B cell (primary cell): Measurements from ENCODE around the gene EPRS1. TPM values are rescaled to one million over a fixed set of nuclear protein-coding genes. Genes with fewer than 3 reads are reported as not detected.

Experiments
- ATAC-seq: fragments of 200-7000 bp; cut with Tn5 transposase; one replicate; pipeline ENCODE4 v1.10.0; 2021; ENCODE audit warnings: low read depth, mild to moderate bottlenecking, moderate number of reproducible peaks, moderate library complexity
- CTCF ChIA-PET: fragments of 350-600 bp; sonication (Branson Sonifier 250); formaldehyde crosslinking; loops from one replicate; lab custom pipeline; 2021; ENCODE audit warnings: antibody characterized with exemption, inconsistent platforms; lab: Charles Lee
- POLR2A ChIA-PET: fragments of 350-600 bp; sonication (Branson Sonifier 250); formaldehyde crosslinking; loops from one replicate; lab custom pipeline; 2021; ENCODE audit warnings: antibody characterized with exemption; lab: Charles Lee
- DNase-seq: peaks from one replicate; pipeline ENCODE4 v3.0.0; 2013
- H2AFZ ChIP-seq: 2 replicates; pipeline ENCODE4 v1.6.1; 2012; ENCODE audit warnings: mild to moderate bottlenecking, low read depth, low read length; ENCODE audit not compliant: insufficient read depth, poor library complexity, severe bottlenecking
- H3K27ac ChIP-seq, 2 donors: 1 replicate in 1 of 2; 2 replicates in 1 of 2; pipeline ENCODE4 v1.5.1; 2012 to 2013; ENCODE audit warnings: low read length in 2 of 2, mild to moderate bottlenecking in 2 of 2, moderate library complexity in 1 of 2
- H3K27me3 ChIP-seq, 4 experiments: fragments of 200-600 bp in 1 of 4; sonication (generic) in 1 of 4; replicated peaks in 1 of 4; 1 replicate in 2 of 4; 2 replicates in 2 of 4; pipeline versions ENCODE4 v1.6.1 to v1.7.0; 2013 to 2016; ENCODE audit warnings: low read length in 3 of 4, mild to moderate bottlenecking in 2 of 4, mixed read lengths in 1 of 4, moderate library complexity in 1 of 4; ENCODE audit not compliant: insufficient read depth in 4 of 4, control insufficient read depth in 3 of 4; ENCODE audit errors: control extremely low read depth in 1 of 4
- H3K36me3 ChIP-seq, 2 experiments: replicated peaks in 1 of 2; 1 replicate in 1 of 2; 2 replicates in 1 of 2; pipeline versions ENCODE4 v1.6.1 to v1.7.1; 2013; ENCODE audit warnings: low read length in 1 of 2; ENCODE audit not compliant: insufficient read depth in 2 of 2, control insufficient read depth in 1 of 2; ENCODE audit errors: control extremely low read depth in 1 of 2, extremely low read depth in 1 of 2
- H3K4me1 ChIP-seq, 2 donors: fragments of 200-600 bp in 1 of 2; sonication (generic) in 1 of 2; 1 replicate in 1 of 2; 2 replicates in 1 of 2; pipeline versions ENCODE4 v1.5.1 to v1.6.1; 2013 to 2017; ENCODE audit warnings: low read length in 2 of 2; ENCODE audit not compliant: control insufficient read depth in 2 of 2, insufficient read depth in 2 of 2
- H3K4me2 ChIP-seq: replicated peaks from 2 replicates; pipeline ENCODE3; 2012; ENCODE audit warnings: mild to moderate bottlenecking, low read depth, low read length; ENCODE audit not compliant: poor library complexity, severe bottlenecking
- H3K4me3 ChIP-seq, 5 experiments: fragments of 200-600 bp in 1 of 5; sonication (generic) in 1 of 5; 1 replicate in 3 of 5; 2 replicates in 2 of 5; pipeline versions ENCODE4 v1.5.1 to v1.7.0; 2011 to 2016; ENCODE audit warnings: low read length in 4 of 5, mild to moderate bottlenecking in 4 of 5, low read depth in 2 of 5, control low read depth in 1 of 5, moderate library complexity in 1 of 5; ENCODE audit not compliant: insufficient read depth in 1 of 5; ENCODE audit errors: control extremely low read depth in 1 of 5, extremely low read depth in 1 of 5
- H3K79me2 ChIP-seq: fragments of 200-600 bp; sonication (generic); one replicate; pipeline ENCODE4 v1.6.0; 2016; ENCODE audit warnings: low read length; ENCODE audit not compliant: control insufficient read depth, insufficient read depth
- H3K9ac ChIP-seq: fragments of 200-600 bp; sonication (generic); 2 replicates; pipeline ENCODE4 v1.6.1; 2017; ENCODE audit warnings: mild to moderate bottlenecking, low read length, moderate library complexity
- H3K9me3 ChIP-seq, 3 donors: one replicate each; pipeline versions ENCODE4 v1.6.1 to v1.7.1; 2013; ENCODE audit warnings: low read length in 2 of 3; ENCODE audit not compliant: control insufficient read depth in 2 of 3, insufficient read depth in 1 of 3; ENCODE audit errors: control extremely low read depth in 1 of 3
- H4K20me1 ChIP-seq: 2 replicates; pipeline ENCODE4 v1.6.0; 2012; ENCODE audit warnings: mild to moderate bottlenecking, low read length; ENCODE audit not compliant: insufficient read depth, control insufficient read depth, poor library complexity, severe bottlenecking
- H3K27ac Mint-ChIP-seq: one replicate; pipeline ENCODE4 v1.8.0; 2021; ENCODE audit warnings: mixed read lengths
- H3K27me3 Mint-ChIP-seq: one replicate; pipeline ENCODE4 v1.8.0; 2021; ENCODE audit warnings: mixed read lengths
- H3K4me1 Mint-ChIP-seq: one replicate; pipeline ENCODE4 v1.8.0; 2021; ENCODE audit warnings: mixed read lengths
- H3K4me3 Mint-ChIP-seq: one replicate; pipeline ENCODE4 v1.8.0; 2021; ENCODE audit warnings: mixed read lengths
- H3K9me3 Mint-ChIP-seq: one replicate; pipeline ENCODE4 v1.8.0; 2022; ENCODE audit warnings: mixed read lengths; ENCODE audit not compliant: insufficient read depth
- EZH2 ChIP-seq: IDR thresholded peaks from 2 replicates; pipeline ENCODE4 v1.6.1; 2012; ENCODE audit warnings: borderline replicate concordance, low read depth, mild to moderate bottlenecking, moderate library complexity, low read length; ENCODE audit not compliant: insufficient read depth, poor library complexity, severe bottlenecking
- WGBS: methylation state at CpG from one replicate; pipeline ENCODE4 v1.1.5; 2013; ENCODE audit warnings: missing lambda C conversion rate; ENCODE audit not compliant: insufficient coverage; 5-methylcytosine and 5-hydroxymethylcytosine counted together
- intact Hi-C: fragments of 100-400 bp; cut with micrococcal nuclease; formaldehyde crosslinking; loops from one replicate; pipeline ENCODE4 v1.10.0; 2022
- polyA plus RNA-seq: library from polyadenylated mRNA; depleted of rRNA; stranded (reverse); fragments of >200 nt; gene quantifications from 2 replicates; pipeline ENCODE4 v1.2.3, GENCODE V29; 2012
- total RNA-seq, 2 donors: library from RNA; stranded (reverse); fragments of 120-200 nt in 1 of 2; gene quantifications; 1 replicate in 1 of 2; 2 replicates in 1 of 2; pipeline versions ENCODE4 v1.2.3 to v1.2.4, GENCODE V29; 2013 to 2022
- TF ChIP-seq, protein P1 (sequence below): fragments of 200-600 bp; IDR thresholded peaks from one replicate; pipeline ENCODE4 v1.8.0; 2022; ENCODE audit warnings: antibody characterized with exemption, mild to moderate bottlenecking

The EPRS1 gene
- total and polyA plus RNA-seq, 2 donors (not counting 1 experiment from before 2014, with no cell fraction given), result 17.3 to 61.7 TPM

- TF ChIP-seq, protein P1, sequence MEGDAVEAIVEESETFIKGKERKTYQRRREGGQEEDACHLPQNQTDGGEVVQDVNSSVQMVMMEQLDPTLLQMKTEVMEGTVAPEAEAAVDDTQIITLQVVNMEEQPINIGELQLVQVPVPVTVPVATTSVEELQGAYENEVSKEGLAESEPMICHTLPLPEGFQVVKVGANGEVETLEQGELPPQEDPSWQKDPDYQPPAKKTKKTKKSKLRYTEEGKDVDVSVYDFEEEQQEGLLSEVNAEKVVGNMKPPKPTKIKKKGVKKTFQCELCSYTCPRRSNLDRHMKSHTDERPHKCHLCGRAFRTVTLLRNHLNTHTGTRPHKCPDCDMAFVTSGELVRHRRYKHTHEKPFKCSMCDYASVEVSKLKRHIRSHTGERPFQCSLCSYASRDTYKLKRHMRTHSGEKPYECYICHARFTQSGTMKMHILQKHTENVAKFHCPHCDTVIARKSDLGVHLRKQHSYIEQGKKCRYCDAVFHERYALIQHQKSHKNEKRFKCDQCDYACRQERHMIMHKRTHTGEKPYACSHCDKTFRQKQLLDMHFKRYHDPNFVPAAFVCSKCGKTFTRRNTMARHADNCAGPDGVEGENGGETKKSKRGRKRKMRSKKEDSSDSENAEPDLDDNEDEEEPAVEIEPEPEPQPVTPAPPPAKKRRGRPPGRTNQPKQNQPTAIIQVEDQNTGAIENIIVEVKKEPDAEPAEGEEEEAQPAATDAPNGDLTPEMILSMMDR, result no peak
- TF ChIP-seq EZH2, result no peak
Measured at GRCh38 chr1:220045356-220046051, 801 bp downstream of the EPRS1 start.

More at GRCh38 chr1:220045356-220046051, 801 bp downstream of the EPRS1 start:
- 63% methylated on average over 5 of the region's 17 CpGs for WGBS
- Histone ChIP-seq H3K27me3 (no peaks in the 10 kb centered on the region), H3K9me3 (no peaks in the 10 kb centered on the region), H2AFZ (peak overlapping the region; percentile 95), H3K79me2 (peaks cover 53% of the 10 kb centered on the region), H3K4me3 (peak overlapping the region; percentile 71 to 97 (median 94)), H4K20me1 (no peaks in the 10 kb centered on the region), H3K9ac (peak overlapping the region; percentile 92), H3K36me3 (peaks cover 0 to 3% of the 10 kb centered on the region in 2 experiments), H3K4me1 (peaks cover 9 to 16% of the 10 kb centered on the region in 2 donors), H3K4me2 (peak overlapping the region; percentile 79), H3K27ac (peak overlapping the region; percentile 64 to 83)
- DNase-seq (peak; percentile 20), ATAC-seq (no peak)
- peaks cover 27% of the 10 kb centered on the region for H3K4me1 Mint-ChIP-seq
- no peaks in the 10 kb centered on the region for H3K9me3 Mint-ChIP-seq
- intact Hi-C loops, result loop anchor here (1.0 to 5.0 kb wide), 5 partner anchors 44 to 873 kb away; partner anchors contain the start of genes BPNT1, IARS2, LYPLAL1 and RAB3GAP2
- no peaks in the 10 kb centered on the region for H3K27me3 Mint-ChIP-seq
- H3K27ac Mint-ChIP-seq, result peak overlapping the region; percentile 90
- ChIA-PET POLR2A (no interaction called here), CTCF (interaction anchor here (0.7 to 1.0 kb wide), 4 partner anchors 45 to 64 kb away, joined by 3 to 5 read pairs (median 3); partner anchors contain the start of gene IARS2)
- H3K4me3 Mint-ChIP-seq, result peak overlapping the region; percentile 90
